Ascending aorta (tissue), 2 donors: ENCODE results near the gene MYDGF. TPM values are rescaled to one million over a fixed set of nuclear protein-coding genes. Genes with fewer than 3 reads are reported as not detected.

Experiments
- DNase-seq, 2 donors: peaks; one replicate each; pipeline ENCODE4 v3.0.0-alpha.2; 2019; ENCODE audit warnings: low spot score in 2 of 2
- H3K27ac ChIP-seq, 2 donors: fragments of 200-600 bp; sonication (generic); one replicate each; pipeline ENCODE4 v1.5.1; 2016 to 2017; ENCODE audit warnings: mild to moderate bottlenecking in 1 of 2
- H3K27me3 ChIP-seq: fragments of 200-600 bp; sonication (generic); one replicate; pipeline ENCODE4 v1.5.1; 2017
- H3K36me3 ChIP-seq, 2 donors: fragments of 200-600 bp; sonication (generic); one replicate each; pipeline ENCODE4 v1.5.1; 2016
- H3K4me1 ChIP-seq, 2 donors: fragments of 200-600 bp; sonication (generic); one replicate each; pipeline ENCODE4 v1.5.1; 2016 to 2017; ENCODE audit warnings: mild to moderate bottlenecking in 1 of 2
- H3K4me3 ChIP-seq, 2 donors: fragments of 200-600 bp; sonication (generic); one replicate each; pipeline ENCODE4 v1.5.1; 2016 to 2017; ENCODE audit warnings: mild to moderate bottlenecking in 1 of 2
- H3K9me3 ChIP-seq, 2 donors: fragments of 200-600 bp; sonication (generic); one replicate each; pipeline ENCODE4 v1.5.1; 2016
- CTCF ChIP-seq, 3 experiments: fragments of 200-600 bp in 2 of 3; fragments of 450-650 bp in 1 of 3; sonication (generic) in 2 of 3; IDR thresholded peaks; one replicate each; pipeline ENCODE4 v1.5.1; 2016 to 2019; ENCODE audit warnings: antibody characterized with exemption in 3 of 3, mild to moderate bottlenecking in 1 of 3, moderate library complexity in 1 of 3
- intact Hi-C: fragments of 100-400 bp; cut with DNase I; formaldehyde crosslinking; loops from one replicate; pipeline ENCODE4 v1.15.1; 2023
- total RNA-seq: library from RNA; depleted of rRNA; stranded (reverse); fragments of >200 nt; gene quantifications from one replicate; pipeline ENCODE4 v1.1.0, GENCODE V29; 2016

Gene MYDGF
- total RNA-seq, 1 donor from 2014 or later, result 49.0 TPM

GRCh38 chr19:4697304-4697703 is 27.2 kb upstream of the MYDGF start:
- no peak for TF ChIP-seq CTCF (IDR thresholded peaks at IDR 0.05)
- Histone ChIP-seq H3K9me3 (no peaks in the 10 kb centered on the region), H3K4me3 (no peak overlapping the region), H3K4me1 (no peaks in the 10 kb centered on the region), H3K27ac (no peak overlapping the region), H3K36me3 (peaks cover 91 to 98% of the 10 kb centered on the region in 2 donors), H3K27me3 (no peaks in the 10 kb centered on the region)
- DNase-seq, result no peak
- intact Hi-C loops, result no loop called here

GRCh38 chr19:4695224-4695731 is 25.1 kb upstream of the MYDGF start:
- intact Hi-C loops, result no loop called here
- no peak for TF ChIP-seq CTCF (IDR thresholded peaks at IDR 0.05)
- Histone ChIP-seq H3K27ac (peak overlapping the region in 1 of 2 donors; percentile 3), H3K36me3 (peaks cover 83 to 98% of the 10 kb centered on the region in 2 donors), H3K4me1 (no peaks in the 10 kb centered on the region), H3K9me3 (no peaks in the 10 kb centered on the region), H3K4me3 (no peak overlapping the region), H3K27me3 (no peaks in the 10 kb centered on the region)
- no peak for DNase-seq

- no peaks in the 10 kb centered on the region for H3K9me3 ChIP-seq
- no peaks in the 10 kb centered on the region for H3K4me1 ChIP-seq
- no peak overlapping the region for H3K4me3 ChIP-seq
- intact Hi-C loops, result no loop called here
- DNase-seq, result no peak
- peak overlapping the region in 1 of 2 donors; percentile 3 for H3K27ac ChIP-seq
- H3K27me3 ChIP-seq, result no peaks in the 10 kb centered on the region
- no peak for TF ChIP-seq CTCF (IDR thresholded peaks at IDR 0.05)
- peaks cover 83 to 98% of the 10 kb centered on the region in 2 donors for H3K36me3 ChIP-seq
Observed at GRCh38 chr19:4694211-4694987, 24.3 kb upstream of the MYDGF start.

GRCh38 chr19:4693471-4694121 is 23.5 kb upstream of the MYDGF start:
- Histone ChIP-seq H3K27ac (no peak overlapping the region), H3K4me3 (no peak overlapping the region)

GRCh38 chr19:4693078-4693350 is 22.9 kb upstream of the MYDGF start:
- Histone ChIP-seq H3K4me3 (no peak overlapping the region), H3K36me3 (peaks cover 90 to 99% of the 10 kb centered on the region in 2 donors), H3K27ac (no peak overlapping the region), H3K4me1 (no peaks in the 10 kb centered on the region), H3K27me3 (no peaks in the 10 kb centered on the region), H3K9me3 (no peaks in the 10 kb centered on the region)
- TF ChIP-seq CTCF (IDR thresholded peaks at IDR 0.05), result no peak
- DNase-seq, result no peak
- intact Hi-C loops, result no loop called here

More at GRCh38 chr19:4693471-4694121, 23.5 kb upstream of the MYDGF start:
- TF ChIP-seq CTCF (IDR thresholded peaks at IDR 0.05), result no peak
- Histone ChIP-seq H3K27me3 (no peaks in the 10 kb centered on the region), H3K4me1 (no peaks in the 10 kb centered on the region), H3K9me3 (no peaks in the 10 kb centered on the region), H3K36me3 (peaks cover 85 to 99% of the 10 kb centered on the region in 2 donors)
- intact Hi-C loops, result no loop called here
- no peak for DNase-seq
